ENCODE results near the gene CAPN8. TPM values are rescaled to one million over a fixed set of nuclear protein-coding genes. Genes with fewer than 3 reads are reported as not detected.
"Not testable (repeated sequence)": the region's sequence is repeated elsewhere in the genome, so short reads cannot be mapped to it uniquely, and the experiment has no call there.

The CAPN8 gene
- total and polyA plus RNA-seq, 2 donors: 1.6 to 11.9 TPM

DNA sequence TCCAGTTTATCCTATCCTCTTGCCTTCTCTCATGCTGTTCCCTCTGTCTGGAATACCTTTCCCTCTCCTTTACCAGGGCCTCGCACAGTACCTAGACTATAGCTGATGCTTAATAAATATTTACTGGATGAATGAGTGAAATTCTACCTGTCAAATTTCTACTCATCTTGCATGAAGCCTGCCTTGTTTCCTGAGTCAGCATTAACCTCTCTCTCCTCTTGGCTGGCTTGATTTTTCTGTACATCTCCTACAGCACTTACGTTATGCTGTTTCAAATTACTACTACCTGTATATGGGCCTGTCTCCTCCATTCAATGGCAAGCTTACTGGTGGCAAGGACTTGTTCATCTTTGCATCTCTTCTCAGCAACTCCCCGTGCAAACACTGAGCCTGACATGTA lies 130.8 kb downstream of the CAPN8 start:
- no peak overlapping the region for H3K4me3 ChIP-seq (ENCODE audit: low read depth, low read length)
- no peak for DNase-seq (ENCODE audit: extremely low spot score)
- WGBS: 90% methylated on average over 3 of the region's 3 CpGs
- no peaks in the 10 kb centered on the region for H3K4me1 ChIP-seq (ENCODE audit: insufficient read depth)
- H3K36me3 ChIP-seq (ENCODE audit: insufficient read depth): no peaks in the 10 kb centered on the region
- H3K27ac ChIP-seq (ENCODE audit: low read depth): no peak overlapping the region

DNA sequence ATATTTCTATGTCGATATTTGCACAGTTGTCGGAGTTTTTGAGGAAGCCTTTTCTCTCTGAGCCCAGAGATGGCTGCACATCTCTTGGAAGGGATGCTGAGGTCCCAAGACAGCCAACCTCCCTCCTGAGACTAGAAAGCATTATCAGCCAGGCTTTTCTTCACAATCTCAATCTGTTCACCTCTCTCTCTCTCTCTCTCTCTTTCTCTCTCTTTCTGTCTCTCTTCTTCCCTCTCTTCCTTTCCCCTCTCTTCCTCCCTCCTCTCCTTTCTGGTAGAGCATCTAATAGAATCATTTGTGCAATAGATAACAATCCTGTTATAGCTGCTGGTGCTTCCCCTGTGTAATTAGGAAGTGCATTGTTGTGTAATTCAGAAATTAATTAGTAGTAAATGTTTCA lies 131.8 kb downstream of the CAPN8 start:
- Histone ChIP-seq H3K4me3 (ENCODE audit: low read depth, low read length) (no peak overlapping the region), H3K36me3 (ENCODE audit: insufficient read depth) (no peaks in the 10 kb centered on the region), H3K4me1 (ENCODE audit: insufficient read depth) (no peaks in the 10 kb centered on the region), H3K27ac (ENCODE audit: low read depth) (no peak overlapping the region)
- 68% methylated on average over 2 of the region's 2 CpGs for WGBS
- DNase-seq (ENCODE audit: extremely low spot score): no peak

DNA sequence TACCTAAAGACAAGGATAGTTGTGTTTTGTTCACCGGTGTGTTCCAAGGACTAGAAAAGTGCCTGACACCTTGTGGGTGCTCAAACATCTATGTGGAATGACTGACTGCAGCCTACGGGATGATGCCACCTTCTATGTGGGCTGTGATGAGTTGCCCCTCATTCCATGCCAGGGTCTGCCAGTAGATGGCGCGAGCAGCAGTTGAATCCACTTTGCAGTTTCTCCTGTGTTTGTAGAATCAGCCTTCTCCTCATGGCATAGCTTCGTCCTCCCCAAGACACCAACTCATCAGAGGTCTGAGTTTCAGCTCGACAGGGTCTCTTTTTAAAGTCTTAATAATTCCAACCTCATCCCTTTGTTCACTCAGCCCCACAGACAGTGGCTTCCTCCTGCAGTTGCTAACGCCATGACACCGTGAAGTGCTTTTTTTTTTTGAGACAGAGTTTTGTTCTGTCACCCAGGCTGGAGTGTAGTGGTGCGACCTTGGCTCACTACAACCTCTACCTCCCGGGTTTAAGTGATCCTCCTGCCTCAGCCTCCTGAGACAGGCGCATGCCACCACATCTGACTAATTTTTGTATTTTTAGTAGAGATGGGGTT lies 133.7 kb downstream of the CAPN8 start:
- DNase-seq (ENCODE audit: extremely low spot score): no peak
- H3K4me3 ChIP-seq (ENCODE audit: low read depth, low read length): no peak overlapping the region
- no peak overlapping the region for H3K27ac ChIP-seq (ENCODE audit: low read depth)
- no peaks in the 10 kb centered on the region for H3K4me1 ChIP-seq (ENCODE audit: insufficient read depth)
- H3K36me3 ChIP-seq (ENCODE audit: insufficient read depth): no peaks in the 10 kb centered on the region
- WGBS: 56% methylated on average over 11 of the region's 11 CpGs

DNA sequence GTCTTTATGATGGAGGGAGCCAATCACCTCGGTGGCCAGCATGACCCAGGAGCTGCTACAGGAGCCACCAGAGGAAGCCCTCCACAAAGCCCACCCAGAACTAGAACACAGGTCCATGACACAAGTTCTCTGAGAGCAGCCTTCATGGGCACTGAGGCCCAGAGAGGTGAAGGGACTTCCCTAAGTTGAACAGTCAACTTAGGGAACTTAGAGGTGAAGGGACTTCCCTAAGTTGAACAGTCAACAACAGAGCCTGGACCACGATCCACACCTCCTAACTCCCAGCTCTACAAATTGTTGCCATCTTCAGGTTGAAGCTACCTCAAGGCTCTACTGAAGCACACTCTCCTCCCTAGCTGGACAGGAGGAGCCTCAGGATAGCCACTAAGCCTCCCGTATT lies 139.5 kb downstream of the CAPN8 start:
- Histone ChIP-seq H3K4me3 (ENCODE audit: low read depth, low read length) (no peak overlapping the region), H3K4me1 (ENCODE audit: insufficient read depth) (no peaks in the 10 kb centered on the region), H3K36me3 (ENCODE audit: insufficient read depth) (no peaks in the 10 kb centered on the region), H3K27ac (ENCODE audit: low read depth) (no peak overlapping the region)
- DNase-seq (ENCODE audit: extremely low spot score): no peak
- 85% methylated on average over 3 of the region's 3 CpGs for WGBS

DNA sequence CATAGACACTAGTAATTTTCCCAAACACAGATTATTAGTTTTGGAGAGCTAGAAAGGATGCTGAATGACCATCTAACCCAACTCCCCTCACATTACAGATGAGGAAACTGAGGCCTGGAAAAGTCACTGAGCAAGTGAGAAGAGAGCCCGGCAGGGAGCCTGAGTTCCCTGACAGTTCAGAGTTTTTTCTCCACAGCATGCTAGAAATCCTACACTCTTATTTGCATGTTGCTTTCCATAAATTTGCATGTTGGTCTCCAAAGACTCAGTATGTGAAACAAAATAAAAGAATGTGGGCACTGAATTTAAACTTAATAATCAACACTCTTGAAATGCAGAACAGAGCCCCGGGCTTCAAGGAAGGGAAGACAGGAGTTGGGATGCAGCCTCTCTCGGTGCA lies 140.0 kb downstream of the CAPN8 start:
- 94% methylated on average over 3 of the region's 3 CpGs for WGBS

DNA sequence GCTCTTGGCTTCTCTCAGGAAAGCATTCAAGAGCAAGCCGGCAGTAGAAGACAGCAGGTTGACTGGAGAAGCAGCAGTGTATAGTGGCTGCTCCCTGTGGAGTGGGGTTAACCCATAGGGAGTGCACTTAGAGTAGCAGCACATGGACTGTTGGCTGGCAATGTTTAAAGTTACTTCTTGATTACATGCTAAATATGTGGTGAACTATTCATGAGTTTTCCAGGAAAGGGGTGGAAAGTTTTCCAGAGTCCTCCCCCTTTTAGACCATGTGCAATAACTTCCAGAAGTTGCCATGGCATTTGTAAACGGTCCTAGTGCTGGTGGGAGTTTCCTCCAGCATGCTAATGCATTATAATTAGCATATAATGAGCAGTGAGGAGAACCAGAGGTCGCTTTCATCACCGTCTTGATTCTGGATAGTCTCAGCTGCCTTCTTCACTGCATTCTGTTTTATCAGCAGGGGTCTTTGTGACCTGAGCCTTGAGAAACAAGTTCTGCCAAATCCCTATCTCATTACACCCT lies 140.5 kb downstream of the CAPN8 start:
- no peak for DNase-seq (ENCODE audit: extremely low spot score)
- no peak overlapping the region for H3K4me3 ChIP-seq (ENCODE audit: low read depth, low read length)
- 56% methylated on average over 4 of the region's 4 CpGs for WGBS
- H3K27ac ChIP-seq (ENCODE audit: low read depth): no peak overlapping the region
- no peaks in the 10 kb centered on the region for H3K36me3 ChIP-seq (ENCODE audit: insufficient read depth)
- no peaks in the 10 kb centered on the region for H3K4me1 ChIP-seq (ENCODE audit: insufficient read depth)

More for the DNA sequence above, 140.0 kb downstream of the CAPN8 start:
- H3K36me3 ChIP-seq (ENCODE audit: insufficient read depth): no peaks in the 10 kb centered on the region
- no peak for DNase-seq (ENCODE audit: extremely low spot score)
- no peak overlapping the region for H3K4me3 ChIP-seq (ENCODE audit: low read depth, low read length)
- no peaks in the 10 kb centered on the region for H3K4me1 ChIP-seq (ENCODE audit: insufficient read depth)
- no peak overlapping the region for H3K27ac ChIP-seq (ENCODE audit: low read depth)

DNA sequence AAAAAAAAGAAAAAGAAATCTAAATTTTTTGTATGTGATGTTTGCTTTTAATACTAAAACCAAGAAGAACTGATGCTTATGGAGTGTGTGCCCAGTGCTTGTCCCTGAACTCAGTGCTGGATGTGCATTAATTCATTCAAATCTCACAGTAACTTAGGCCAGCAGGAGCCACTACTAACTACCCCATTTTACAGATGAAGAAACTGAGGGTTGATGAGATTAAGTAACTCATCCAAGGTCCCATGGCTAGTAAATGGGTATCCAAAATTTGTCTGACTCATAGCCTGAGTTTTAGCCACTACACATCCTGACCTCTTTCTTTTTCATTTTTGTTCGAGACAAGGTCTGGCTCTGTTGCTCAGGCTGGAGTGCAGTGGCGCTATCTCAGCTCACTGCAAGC lies 144.4 kb downstream of the CAPN8 start:
- H3K4me3 ChIP-seq (ENCODE audit: low read depth, low read length): no peak overlapping the region
- 91% methylated on average over 2 of the region's 2 CpGs for WGBS
- no peaks in the 10 kb centered on the region for H3K4me1 ChIP-seq (ENCODE audit: insufficient read depth)
- H3K36me3 ChIP-seq (ENCODE audit: insufficient read depth): no peaks in the 10 kb centered on the region
- no peak overlapping the region for H3K27ac ChIP-seq (ENCODE audit: low read depth)
- DNase-seq (ENCODE audit: extremely low spot score): no peak

DNA sequence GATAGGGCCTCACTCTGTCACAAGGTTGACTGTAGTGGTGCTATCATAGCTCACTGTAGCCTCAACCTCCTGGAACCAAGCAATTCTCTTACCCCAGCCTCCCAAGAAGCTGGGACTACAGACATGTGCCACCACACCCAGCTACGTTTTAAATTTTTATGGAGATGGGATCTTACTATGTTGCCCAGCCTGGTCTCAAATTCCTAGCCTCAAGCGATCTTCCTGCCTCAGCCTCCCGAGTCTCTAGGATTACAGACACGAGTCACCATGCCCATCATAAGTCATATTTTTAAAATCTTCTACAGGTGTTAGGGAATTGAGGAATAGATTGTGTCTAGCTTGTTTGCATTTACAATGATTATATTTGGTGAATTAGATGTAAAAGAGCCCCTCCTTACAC lies 145.3 kb downstream of the CAPN8 start:
- H3K4me1 ChIP-seq (ENCODE audit: insufficient read depth): no peaks in the 10 kb centered on the region
- WGBS: 86% methylated on average over 4 of the region's 4 CpGs
- DNase-seq (ENCODE audit: extremely low spot score): no peak
- no peak overlapping the region for H3K27ac ChIP-seq (ENCODE audit: low read depth)
- H3K36me3 ChIP-seq (ENCODE audit: insufficient read depth): no peaks in the 10 kb centered on the region
- H3K4me3 ChIP-seq (ENCODE audit: low read depth, low read length): no peak overlapping the region

DNA sequence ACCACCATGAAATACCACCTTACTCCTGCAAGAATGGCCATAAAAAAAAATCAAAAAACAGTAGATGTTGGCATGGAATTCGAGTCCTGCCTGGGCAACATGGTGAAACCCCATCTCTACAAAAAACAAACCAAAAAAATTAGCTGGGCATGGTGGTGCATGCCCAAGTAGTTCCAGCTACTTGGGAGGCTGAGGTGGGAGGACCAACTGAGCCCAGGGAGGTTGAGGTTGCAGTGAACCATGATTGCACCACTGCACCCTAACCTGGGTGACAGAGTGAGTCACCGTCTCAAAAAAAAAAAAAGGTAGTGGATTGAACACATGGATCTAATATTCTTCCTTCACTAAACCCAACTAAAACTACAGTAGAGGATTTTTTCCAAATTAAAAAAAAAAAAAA lies 146.4 kb downstream of the CAPN8 start:
- Histone ChIP-seq H3K4me1 (ENCODE audit: insufficient read depth) (no peaks in the 10 kb centered on the region), H3K36me3 (ENCODE audit: insufficient read depth) (no peaks in the 10 kb centered on the region), H3K4me3 (ENCODE audit: low read depth, low read length) (no peak overlapping the region), H3K27ac (ENCODE audit: low read depth) (no peak overlapping the region)
- WGBS: 86% methylated on average over 2 of the region's 2 CpGs
- no peak for DNase-seq (ENCODE audit: extremely low spot score)

DNA sequence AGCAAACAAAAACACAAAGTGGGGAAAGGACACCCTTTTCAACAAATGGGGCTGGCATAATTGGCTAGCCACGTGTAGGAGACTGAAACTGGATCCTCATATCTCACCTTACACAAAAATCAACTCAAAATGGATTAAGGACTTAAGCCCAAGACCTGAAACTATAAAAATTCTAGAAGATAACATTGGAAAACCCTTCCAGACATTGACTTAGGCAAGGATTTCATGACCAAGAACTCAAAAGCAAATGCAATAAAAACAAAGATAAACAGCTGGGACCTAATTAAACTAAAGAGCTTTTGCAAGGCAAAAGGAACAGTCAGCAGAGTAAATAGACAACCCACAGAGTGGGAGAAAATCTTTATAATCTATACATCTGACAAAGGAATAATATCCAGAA lies 146.9 kb downstream of the CAPN8 start:
- H3K36me3 ChIP-seq (ENCODE audit: insufficient read depth); H3K4me3 ChIP-seq (ENCODE audit: low read depth, low read length); H3K27ac ChIP-seq (ENCODE audit: low read depth); DNase-seq (ENCODE audit: extremely low spot score); H3K4me1 ChIP-seq (ENCODE audit: insufficient read depth): not testable (repeated sequence)
- WGBS: 20% methylated on average over 1 of the region's 1 CpG

DNA sequence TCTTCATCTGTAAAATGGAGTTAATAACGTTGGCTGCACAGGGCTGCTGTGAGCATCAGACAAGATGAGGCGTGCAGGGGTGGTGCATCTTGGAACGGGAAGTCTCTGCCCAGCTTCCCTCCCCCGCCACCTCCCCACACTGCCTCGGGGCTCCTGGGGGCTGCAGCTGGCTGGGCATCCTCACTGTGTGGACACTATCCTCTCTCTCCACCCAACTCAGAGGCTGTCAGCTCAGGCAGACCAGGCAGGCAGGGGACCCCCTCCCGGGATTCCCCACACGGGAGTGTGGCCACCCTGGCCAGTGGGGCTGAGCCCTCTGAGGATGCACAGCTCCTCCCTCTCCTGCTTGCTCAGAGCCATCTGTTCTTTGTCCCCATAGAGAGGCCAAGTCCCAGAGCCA lies 149.6 kb downstream of the CAPN8 start:
- no peak for DNase-seq (ENCODE audit: extremely low spot score)

DNA sequence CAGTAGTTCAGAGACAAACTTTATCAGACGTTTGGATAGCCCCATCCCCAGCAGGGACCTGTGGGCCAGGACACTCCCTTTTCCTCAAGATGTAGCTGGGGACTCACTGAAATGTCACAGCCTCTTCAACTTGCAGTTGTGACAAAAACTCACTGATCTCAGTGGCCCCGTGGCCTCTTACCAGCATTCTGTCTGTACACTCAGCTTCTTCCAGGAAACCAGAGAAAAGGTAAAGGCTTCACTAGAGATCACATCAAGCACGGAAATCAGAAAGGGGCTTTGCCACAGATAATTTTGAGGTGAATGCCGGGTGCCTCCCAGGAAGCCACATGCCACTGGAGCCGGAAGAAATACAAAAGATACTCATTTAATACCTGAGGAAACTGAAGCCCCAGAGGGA lies 150.1 kb downstream of the CAPN8 start:
- Histone ChIP-seq H3K4me3 (ENCODE audit: low read depth, low read length) (no peak overlapping the region), H3K27ac (ENCODE audit: low read depth) (no peak overlapping the region), H3K36me3 (ENCODE audit: insufficient read depth) (no peaks in the 10 kb centered on the region), H3K4me1 (ENCODE audit: insufficient read depth) (no peaks in the 10 kb centered on the region)
- no peak for DNase-seq (ENCODE audit: extremely low spot score)
- WGBS: 62% methylated on average over 5 of the region's 5 CpGs

More for the DNA sequence above, 149.6 kb downstream of the CAPN8 start:
- WGBS: 46% methylated on average over 7 of the region's 7 CpGs
- Histone ChIP-seq H3K4me1 (ENCODE audit: insufficient read depth) (no peaks in the 10 kb centered on the region), H3K4me3 (ENCODE audit: low read depth, low read length) (no peak overlapping the region), H3K36me3 (ENCODE audit: insufficient read depth) (no peaks in the 10 kb centered on the region), H3K27ac (ENCODE audit: low read depth) (no peak overlapping the region)

DNA sequence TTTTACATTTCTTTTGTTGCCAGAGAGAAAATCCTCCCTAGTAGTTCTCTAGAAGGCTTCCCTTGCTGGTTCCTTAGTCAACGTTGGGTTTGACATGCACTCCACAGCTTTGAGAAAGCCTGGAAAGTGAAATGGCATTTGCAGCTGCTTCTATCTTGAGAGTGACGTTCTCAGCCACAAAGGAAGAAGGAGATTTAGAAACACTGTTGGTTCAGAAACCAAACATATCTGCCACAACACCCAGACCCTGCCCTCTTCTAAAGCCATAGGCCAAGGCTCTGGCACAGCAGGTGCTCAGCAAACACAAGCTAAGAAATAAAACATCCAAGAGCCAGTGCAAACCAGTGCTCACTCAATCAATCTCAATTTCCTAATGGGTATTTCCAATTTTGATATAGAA lies 150.9 kb downstream of the CAPN8 start:
- 58% methylated on average over 2 of the region's 2 CpGs for WGBS
- DNase-seq (ENCODE audit: extremely low spot score): no peak
- no peaks in the 10 kb centered on the region for H3K36me3 ChIP-seq (ENCODE audit: insufficient read depth)
- no peak overlapping the region for H3K27ac ChIP-seq (ENCODE audit: low read depth)
- no peak overlapping the region for H3K4me3 ChIP-seq (ENCODE audit: low read depth, low read length)
- H3K4me1 ChIP-seq (ENCODE audit: insufficient read depth): no peaks in the 10 kb centered on the region

DNA sequence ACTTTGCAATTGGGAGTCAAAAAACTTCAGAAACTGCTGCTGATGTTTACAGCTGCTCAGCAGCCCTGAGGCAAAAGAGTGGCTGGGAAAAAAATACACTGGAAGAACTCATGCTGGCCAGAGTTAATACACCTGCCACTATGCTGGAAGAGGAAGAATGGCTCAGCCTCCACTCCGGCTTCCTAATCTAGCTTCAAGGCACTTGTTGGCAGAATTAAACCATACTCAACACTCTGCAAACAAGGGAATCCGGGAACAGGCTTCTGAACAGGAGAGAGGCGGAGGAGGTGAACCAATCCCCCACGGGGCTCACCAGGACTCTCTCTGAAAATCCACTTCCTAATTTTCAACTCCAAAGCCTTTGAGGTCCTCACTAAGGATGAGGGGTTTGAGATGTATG lies 152.2 kb downstream of the CAPN8 start:
- 43% methylated on average over 4 of the region's 4 CpGs for WGBS
- no peak overlapping the region for H3K4me3 ChIP-seq (ENCODE audit: low read depth, low read length)
- H3K27ac ChIP-seq (ENCODE audit: low read depth): no peak overlapping the region
- DNase-seq (ENCODE audit: extremely low spot score): no peak
- no peaks in the 10 kb centered on the region for H3K4me1 ChIP-seq (ENCODE audit: insufficient read depth)
- no peaks in the 10 kb centered on the region for H3K36me3 ChIP-seq (ENCODE audit: insufficient read depth)

DNA sequence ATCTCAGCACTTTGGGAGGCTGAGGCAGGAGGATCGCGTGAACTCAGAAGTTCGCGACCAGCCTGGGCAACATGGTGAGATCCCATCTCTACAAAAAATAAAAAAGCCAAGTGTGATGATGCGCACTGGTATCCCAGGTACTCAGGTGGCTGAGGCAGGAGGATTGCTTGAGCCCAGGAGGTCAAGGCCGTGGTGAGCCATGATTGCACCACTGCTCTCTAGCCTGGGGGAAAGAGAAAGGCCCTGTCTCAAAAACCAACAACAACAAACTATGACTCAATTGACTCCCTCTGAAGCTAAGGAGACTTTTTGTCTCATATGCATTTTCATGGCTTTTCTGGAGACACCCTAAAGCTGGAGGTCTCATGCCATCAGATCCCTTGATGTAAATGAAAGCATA lies 153.4 kb downstream of the CAPN8 start:
- Histone ChIP-seq H3K4me1 (ENCODE audit: insufficient read depth) (no peaks in the 10 kb centered on the region), H3K27ac (ENCODE audit: low read depth) (no peak overlapping the region), H3K36me3 (ENCODE audit: insufficient read depth) (no peaks in the 10 kb centered on the region), H3K4me3 (ENCODE audit: low read depth, low read length) (no peak overlapping the region)
- DNase-seq (ENCODE audit: extremely low spot score): no peak
- 89% methylated on average over 6 of the region's 6 CpGs for WGBS

Data from urinary bladder (tissue), 4 donors.